HepG2 (cell line): ENCODE data around the gene THY1. TPM values are rescaled to one million over a fixed set of nuclear protein-coding genes. Genes with fewer than 3 reads are reported as not detected.

Source experiments
- ARHGAP35 ChIP-seq: sonication (generic); formaldehyde crosslinking; IDR thresholded peaks from 2 replicates; pipeline ENCODE4 v1.9.0; 2022; ENCODE audit warnings: mild to moderate bottlenecking, inconsistent platforms, moderate library complexity, missing genetic modification reagents, borderline replicate concordance
- CEBPZ ChIP-seq: IDR thresholded peaks from 2 replicates; pipeline ENCODE4 v1.6.1; 2012; ENCODE audit warnings: low read length, improper control_type of control experiment
- EHMT2 ChIP-seq: fragments of 200-600 bp; sonication (generic); IDR thresholded peaks from 2 replicates; pipeline ENCODE4 v1.7.0; 2017; ENCODE audit warnings: antibody characterized with exemption, low read depth, low read length, borderline replicate concordance
- FOXK1 ChIP-seq: sonication (generic); formaldehyde crosslinking; IDR thresholded peaks from 2 replicates; pipeline ENCODE4 v1.4.0; 2020; ENCODE audit warnings: low read depth, missing genetic modification reagents, borderline replicate concordance
- GTF2F1 ChIP-seq: fragments of 150-350 bp; IDR thresholded peaks from 2 replicates; pipeline ENCODE4 v1.6.1; 2014; ENCODE audit warnings: low read length
- HMG20B ChIP-seq: conservative IDR thresholded peaks from 2 replicates; pipeline ENCODE4 v1.6.1; 2016; ENCODE audit warnings: missing genetic modification reagents, missing compliant biosample characterization
- HMGA1 ChIP-seq: sonication (generic); formaldehyde crosslinking; conservative IDR thresholded peaks from 2 replicates; pipeline ENCODE4 v1.4.0; 2020; ENCODE audit warnings: missing genetic modification reagents
- KMT2B ChIP-seq: IDR thresholded peaks from 2 replicates; pipeline ENCODE4 v1.6.1; 2016; ENCODE audit warnings: missing genetic modification reagents, missing compliant biosample characterization
- LCORL ChIP-seq, 2 experiments: fragments of 450-650 bp in 1 of 2; sonication (generic) in 1 of 2; formaldehyde crosslinking in 1 of 2; IDR thresholded peaks; 2 replicates each; pipeline versions ENCODE4 v1.5.0 to v1.6.1; 2017 to 2020; ENCODE audit warnings: antibody characterized with exemption in 1 of 2, missing genetic modification reagents in 1 of 2
- PAX8 ChIP-seq: sonication (generic); formaldehyde crosslinking; IDR thresholded peaks from 2 replicates; pipeline ENCODE4 v1.8.0; 2022; ENCODE audit warnings: mild to moderate bottlenecking, missing genetic modification reagents, borderline replicate concordance
- PHB2 ChIP-seq: fragments of 450-650 bp; IDR thresholded peaks from 2 replicates; pipeline ENCODE4 v1.6.1; 2018; ENCODE audit not compliant: partially characterized antibody
- REPIN1 ChIP-seq: sonication (generic); formaldehyde crosslinking; IDR thresholded peaks from 2 replicates; pipeline ENCODE4 v1.8.0; 2022; ENCODE audit warnings: missing genetic modification reagents, low read depth, mild to moderate bottlenecking, borderline replicate concordance
- SMAD3 ChIP-seq: sonication (generic); formaldehyde crosslinking; IDR thresholded peaks from 2 replicates; pipeline ENCODE4 v1.4.0; 2020; ENCODE audit warnings: missing genetic modification reagents
- TEF ChIP-seq: sonication (generic); formaldehyde crosslinking; IDR thresholded peaks from 2 replicates; pipeline ENCODE4 v1.5.0; 2020; ENCODE audit warnings: missing genetic modification reagents
- TP53 ChIP-seq: sonication (generic); formaldehyde crosslinking; conservative IDR thresholded peaks from 2 replicates; pipeline ENCODE4 v1.4.0; 2020; ENCODE audit warnings: missing genetic modification reagents
- ZFP1 ChIP-seq: IDR thresholded peaks from 2 replicates; pipeline ENCODE4 v1.6.1; 2016
- ZKSCAN5 ChIP-seq: sonication (generic); formaldehyde crosslinking; IDR thresholded peaks from 2 replicates; pipeline ENCODE4 v1.5.1; 2020; ENCODE audit warnings: mild to moderate bottlenecking, missing genetic modification reagents
- ZMAT3 ChIP-seq: sonication (generic); formaldehyde crosslinking; conservative IDR thresholded peaks from 2 replicates; pipeline ENCODE4 v1.7.0; 2021; ENCODE audit warnings: missing genetic modification reagents
- ZNF224 ChIP-seq: sonication (generic); formaldehyde crosslinking; IDR thresholded peaks from 2 replicates; pipeline ENCODE4 v1.5.0; 2020; ENCODE audit warnings: mild to moderate bottlenecking, missing genetic modification reagents
- ZNF230 ChIP-seq: sonication (generic); formaldehyde crosslinking; IDR thresholded peaks from 2 replicates; pipeline ENCODE4 v1.4.0; 2020; ENCODE audit warnings: mild to moderate bottlenecking, missing genetic modification reagents
- ZNF232 ChIP-seq: sonication (generic); formaldehyde crosslinking; IDR thresholded peaks from 2 replicates; pipeline ENCODE4 v1.4.0; 2020; ENCODE audit warnings: missing genetic modification reagents, borderline replicate concordance
- ZNF30 ChIP-seq: sonication (generic); formaldehyde crosslinking; IDR thresholded peaks from 2 replicates; pipeline ENCODE4 v1.5.0; 2020; ENCODE audit warnings: mild to moderate bottlenecking, missing genetic modification reagents
- ZNF451 ChIP-seq: sonication (generic); formaldehyde crosslinking; IDR thresholded peaks from 2 replicates; pipeline ENCODE4 v1.5.0; 2020; ENCODE audit warnings: mild to moderate bottlenecking, missing genetic modification reagents
- ZNF570 ChIP-seq: sonication (generic); formaldehyde crosslinking; IDR thresholded peaks from 2 replicates; pipeline ENCODE4 v1.4.0; 2020; ENCODE audit warnings: mild to moderate bottlenecking, missing genetic modification reagents, borderline replicate concordance
- ZNF629 ChIP-seq: sonication (generic); formaldehyde crosslinking; conservative IDR thresholded peaks from 2 replicates; pipeline ENCODE4 v1.5.0; 2020; ENCODE audit warnings: missing genetic modification reagents
- ZNF678 ChIP-seq: sonication (generic); formaldehyde crosslinking; IDR thresholded peaks from 2 replicates; pipeline ENCODE4 v1.4.0; 2020; ENCODE audit warnings: mild to moderate bottlenecking, missing genetic modification reagents
- ZNF749 ChIP-seq: sonication (generic); formaldehyde crosslinking; IDR thresholded peaks from 2 replicates; pipeline ENCODE4 v1.8.0; 2022; ENCODE audit warnings: mild to moderate bottlenecking, missing genetic modification reagents, moderate library complexity, borderline replicate concordance
- ZNF775 ChIP-seq: sonication (generic); formaldehyde crosslinking; IDR thresholded peaks from 2 replicates; pipeline ENCODE4 v1.4.0; 2020; ENCODE audit warnings: missing genetic modification reagents, mild to moderate bottlenecking, moderate library complexity, borderline replicate concordance
- ZNF850 ChIP-seq: sonication (generic); formaldehyde crosslinking; conservative IDR thresholded peaks from 2 replicates; pipeline ENCODE4 v1.9.0; 2021; ENCODE audit warnings: mild to moderate bottlenecking, missing genetic modification reagents
- ZSCAN21 ChIP-seq: sonication (generic); formaldehyde crosslinking; IDR thresholded peaks from 2 replicates; pipeline ENCODE4 v1.8.0; 2022; ENCODE audit warnings: mild to moderate bottlenecking, missing genetic modification reagents, moderate library complexity, borderline replicate concordance
- polyA plus RNA-seq, 8 experiments: library from polyadenylated mRNA; depleted of rRNA in 3 of 8; stranded (reverse) in 7 of 8; unstranded in 1 of 8; fragments of >200 nt; fragmentation: Illumina TruSeq in 4 of 8; extraction: Trizol in 4 of 8; gene quantifications; 2 replicates each; pipeline versions ENCODE4 v1.2.1 to v1.2.3, GENCODE V29; 2011 to 2016; ENCODE audit warnings: low read depth in 4 of 8, missing spikeins in 1 of 8, mixed read lengths in 1 of 8; ENCODE audit not compliant: insufficient read depth in 1 of 8
- total RNA-seq, 5 experiments: library from RNA; depleted of rRNA; stranded (reverse); fragments of >200 nt; fragmentation: Illumina TruSeq; extraction: Trizol; gene quantifications; 2 replicates each; pipeline ENCODE4 v1.2.3, GENCODE V29; 2016; ENCODE audit warnings: low read depth in 1 of 5

The THY1 gene
- total and polyA plus RNA-seq, 2 of the 13 experiments (the other 11 are each of a cell fraction or from before 2014, with no cell fraction given), result not detected

- TF ChIP-seq HMG20B (CRISPR knock-in tag) (peak; percentile 55; the same call in 1 of the 2 replicates), ZNF230 (CRISPR knock-in tag) (no peak), ARHGAP35 (CRISPR knock-in tag) (no peak), LCORL (IDR thresholded peaks at IDR 0.05) (no peak), LCORL (CRISPR knock-in tag; IDR thresholded peaks at IDR 0.05) (peak; percentile 56; the same call in 1 of the 2 replicates), ZNF775 (CRISPR knock-in tag) (no peak), ZNF30 (CRISPR knock-in tag) (no peak), PAX8 (no peak), ZMAT3 (CRISPR knock-in tag) (no peak), GTF2F1 (no peak), EHMT2 (no peak), ZFP1 (peak; percentile 44; the same call in 1 of the 2 replicates), FOXK1 (CRISPR knock-in tag) (peak; percentile 46; the same call in 1 of the 2 replicates), ZNF224 (no peak), HMGA1 (no peak), ZNF678 (no peak), SMAD3 (peak; percentile 86), ZNF749 (CRISPR knock-in tag) (no peak), ZNF629 (CRISPR knock-in tag) (no peak), ZKSCAN5 (CRISPR knock-in tag) (no peak), ZNF451 (CRISPR knock-in tag) (no peak), ZSCAN21 (CRISPR knock-in tag) (no peak; the same call in 1 of the 2 replicates), TEF (CRISPR knock-in tag) (no peak), TP53 (CRISPR knock-in tag) (peak; percentile 99), ZNF232 (CRISPR knock-in tag) (peak; percentile 86; the same call in 1 of the 2 replicates), ZNF850 (CRISPR knock-in tag) (no peak), PHB2 (no peak), CEBPZ (no peak), KMT2B (CRISPR knock-in tag) (no peak), ZNF570 (no peak), REPIN1 (CRISPR knock-in tag) (no peak)
Observed at GRCh38 chr11:119376197-119376847, 46.6 kb downstream of the THY1 start (continued).
